SH-SY5Y (cell line): Measurements from ENCODE around the gene TAMM41.

Experiments used
- GATA2 ChIP-seq: IDR thresholded peaks from 2 replicates; pipeline ENCODE4 v1.6.1; 2011; ENCODE audit warnings: mild to moderate bottlenecking, low read depth, low read length
- GATA3 ChIP-seq: IDR thresholded peaks from 2 replicates; pipeline ENCODE4 v1.6.1; 2011; ENCODE audit warnings: low read depth, mild to moderate bottlenecking, low read length, moderate library complexity

DNA sequence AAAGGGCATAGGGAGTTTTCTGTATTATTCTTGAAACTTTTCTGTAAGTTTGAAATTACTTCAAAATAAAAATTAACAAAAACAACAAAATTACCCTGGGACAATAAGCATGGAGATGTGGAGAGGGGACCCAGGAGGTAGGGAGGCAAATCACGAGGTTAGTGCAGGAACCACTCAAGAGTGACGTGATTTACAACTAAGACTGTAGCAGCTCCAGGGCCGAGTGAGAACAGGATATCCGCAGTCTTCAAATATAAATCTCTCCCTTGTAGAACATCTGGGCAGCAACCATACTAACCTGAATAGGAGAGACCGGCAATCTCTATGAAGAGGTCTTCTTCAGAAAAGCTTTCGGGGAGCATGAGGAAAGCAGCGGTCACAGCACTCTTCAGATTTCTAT, 17.3 kb downstream of the TAMM41 start:
- TF ChIP-seq GATA2 (no peak), GATA3 (no peak)
